Upper lobe of left lung (tissue), 6 donors: ENCODE results near the gene KITLG. TPM values are rescaled to one million over a fixed set of nuclear protein-coding genes. Genes with fewer than 3 reads are reported as not detected.

Experiments used
- ATAC-seq, 2 donors: fragments of 200-7000 bp; cut with Tn5 transposase; one replicate each; pipeline ENCODE4 v1.9.1; 2022; ENCODE audit warnings: mild to moderate bottlenecking in 2 of 2, moderate library complexity in 2 of 2; ENCODE audit not compliant: low FRiP score in 2 of 2
- DNase-seq, 2 donors: peaks; one replicate each; pipeline ENCODE4 v3.0.0-alpha.2; 2019 to 2020
- H3K27ac ChIP-seq, 4 donors: fragments of 200-600 bp; sonication (generic); one replicate each; pipeline ENCODE4 v1.5.1; 2016 to 2019
- H3K27me3 ChIP-seq, 4 donors: fragments of 200-600 bp; sonication (generic); one replicate each; pipeline ENCODE4 v1.5.1; 2017 to 2019
- H3K36me3 ChIP-seq, 4 donors: fragments of 200-600 bp; sonication (generic); one replicate each; pipeline ENCODE4 v1.5.1; 2016 to 2019
- H3K4me1 ChIP-seq, 4 donors: fragments of 200-600 bp; sonication (generic); one replicate each; pipeline ENCODE4 v1.5.1; 2018 to 2019
- H3K4me3 ChIP-seq, 4 donors: fragments of 200-600 bp; sonication (generic); one replicate each; pipeline ENCODE4 v1.5.1; 2017 to 2019; ENCODE audit warnings: mild to moderate bottlenecking in 2 of 4, moderate library complexity in 1 of 4
- H3K9me3 ChIP-seq, 4 donors: fragments of 200-600 bp; sonication (generic); one replicate each; pipeline ENCODE4 v1.5.1; 2018 to 2019
- CTCF ChIP-seq, 6 experiments: fragments of 450-650 bp in 4 of 6; fragments of 200-600 bp in 2 of 6; sonication (generic) in 2 of 6; IDR thresholded peaks; one replicate each; pipeline ENCODE4 v1.5.1; 2016 to 2019; ENCODE audit warnings: antibody characterized with exemption in 6 of 6
- EP300 ChIP-seq, 4 donors: sonication (generic); formaldehyde crosslinking; IDR thresholded peaks; one replicate each; pipeline ENCODE4 v1.5.1; 2017; ENCODE audit warnings: antibody characterized with exemption in 4 of 4, control low read depth in 2 of 4
- POLR2A ChIP-seq, 4 donors: fragments of 450-650 bp; IDR thresholded peaks; one replicate each; pipeline ENCODE4 v1.5.1; 2016 to 2017; ENCODE audit warnings: antibody characterized with exemption in 4 of 4, mild to moderate bottlenecking in 2 of 4
- POLR2AphosphoS5 ChIP-seq, 2 donors: sonication (generic); formaldehyde crosslinking; IDR thresholded peaks; one replicate each; pipeline ENCODE4 v1.5.1; 2017; ENCODE audit warnings: antibody characterized with exemption in 2 of 2
- WGBS, 2 donors: methylation state at CpG; one replicate each; pipeline ENCODE4 v1.1.5; 2017 to 2018; 5-methylcytosine and 5-hydroxymethylcytosine counted together
- total RNA-seq, 6 donors: library from RNA; depleted of rRNA in 4 of 6; stranded (reverse); fragments of >200 nt in 4 of 6; gene quantifications; one replicate each; pipeline versions ENCODE4 v1.1.0 to v1.2.1, GENCODE V29; 2016 to 2021
- donor health status: DM: no; HTN: no; CAD: no; lungs with moderate emphysema.
- donor health status: DM: no; HTN: yes; CAD: no; lungs with severe emphysema.

KITLG gene
- total RNA-seq, 6 donors from 2014 or later: 10.2 to 72.7 (median 36.6) TPM

GRCh38 chr12:88600272-88600671 is 20.0 kb upstream of the KITLG start:
- ATAC-seq: no peak
- H3K36me3 ChIP-seq: no peaks in the 10 kb centered on the region
- H3K4me3 ChIP-seq: no peak overlapping the region
- no peak for DNase-seq
- no peaks in the 10 kb centered on the region for H3K27me3 ChIP-seq
- TF ChIP-seq EP300 (IDR thresholded peaks at IDR 0.05) (no peak), POLR2A (IDR thresholded peaks at IDR 0.05) (no peak), POLR2AphosphoS5 (IDR thresholded peaks at IDR 0.05) (no peak), CTCF (IDR thresholded peaks at IDR 0.05) (no peak)
- H3K4me1 ChIP-seq: no peaks in the 10 kb centered on the region
- no peaks in the 10 kb centered on the region for H3K9me3 ChIP-seq
- no peak overlapping the region for H3K27ac ChIP-seq
- WGBS, 2 donors: 85 to 91% methylated on average over 4 of the region's 4 CpGs

GRCh38 chr12:88597365-88597764 is 17.1 kb upstream of the KITLG start:
- Histone ChIP-seq H3K4me1 (no peaks in the 10 kb centered on the region), H3K27ac (no peak overlapping the region), H3K4me3 (no peak overlapping the region), H3K36me3 (no peaks in the 10 kb centered on the region), H3K27me3 (no peaks in the 10 kb centered on the region), H3K9me3 (no peaks in the 10 kb centered on the region)
- TF ChIP-seq POLR2AphosphoS5 (IDR thresholded peaks at IDR 0.05): no peak
- TF ChIP-seq EP300 (IDR thresholded peaks at IDR 0.05): no peak
- no peak for TF ChIP-seq POLR2A (IDR thresholded peaks at IDR 0.05)
- no peak for TF ChIP-seq CTCF (IDR thresholded peaks at IDR 0.05)
- DNase-seq: no peak
- ATAC-seq: no peak

- no peak for ATAC-seq
- H3K27ac ChIP-seq: no peak overlapping the region
These were observed 15.4 kb upstream of the KITLG start for GRCh38 chr12:88595697-88596096.

GRCh38 chr12:88594780-88595179 is 14.5 kb upstream of the KITLG start:
- H3K27me3 ChIP-seq: no peaks in the 10 kb centered on the region
- no peak for TF ChIP-seq POLR2A (IDR thresholded peaks at IDR 0.05)
- no peak for TF ChIP-seq EP300 (IDR thresholded peaks at IDR 0.05)
- no peak for TF ChIP-seq CTCF (IDR thresholded peaks at IDR 0.05)
- DNase-seq (no peak), ATAC-seq (no peak)
- H3K36me3 ChIP-seq: no peaks in the 10 kb centered on the region
- no peak overlapping the region for H3K4me3 ChIP-seq
- H3K9me3 ChIP-seq: no peaks in the 10 kb centered on the region
- 68 to 77% methylated on average over 4 of the region's 4 CpGs for WGBS, 2 donors
- H3K27ac ChIP-seq: no peak overlapping the region
- no peaks in the 10 kb centered on the region for H3K4me1 ChIP-seq

More at GRCh38 chr12:88595697-88596096, 15.4 kb upstream of the KITLG start:
- no peaks in the 10 kb centered on the region for H3K27me3 ChIP-seq
- H3K36me3 ChIP-seq: no peaks in the 10 kb centered on the region
- no peak overlapping the region for H3K4me3 ChIP-seq
- no peaks in the 10 kb centered on the region for H3K9me3 ChIP-seq
- TF ChIP-seq POLR2A (IDR thresholded peaks at IDR 0.05) (no peak), CTCF (IDR thresholded peaks at IDR 0.05) (no peak), POLR2AphosphoS5 (IDR thresholded peaks at IDR 0.05) (no peak), EP300 (IDR thresholded peaks at IDR 0.05) (no peak)
- no peaks in the 10 kb centered on the region for H3K4me1 ChIP-seq
- DNase-seq: no peak

GRCh38 chr12:88591343-88591742 is 11.1 kb upstream of the KITLG start:
- H3K4me3 ChIP-seq: no peak overlapping the region
- DNase-seq (no peak), ATAC-seq (no peak)
- H3K9me3 ChIP-seq: peaks cover 0 to 10% (median 4%) of the 10 kb centered on the region in 4 donors
- H3K27me3 ChIP-seq: no peaks in the 10 kb centered on the region
- no peaks in the 10 kb centered on the region for H3K36me3 ChIP-seq
- H3K4me1 ChIP-seq: no peaks in the 10 kb centered on the region
- WGBS, 2 donors: 89 to 99% methylated on average over 2 of the region's 2 CpGs
- H3K27ac ChIP-seq: no peak overlapping the region
- TF ChIP-seq POLR2AphosphoS5 (IDR thresholded peaks at IDR 0.05): no peak
- no peak for TF ChIP-seq POLR2A (IDR thresholded peaks at IDR 0.05)
- no peak for TF ChIP-seq CTCF (IDR thresholded peaks at IDR 0.05)
- no peak for TF ChIP-seq EP300 (IDR thresholded peaks at IDR 0.05)
